ENCODE results near the gene RPP40. TPM values are rescaled to one million over a fixed set of nuclear protein-coding genes. Genes with fewer than 3 reads are reported as not detected.

RPP40 gene
- total RNA-seq, 1 experiment from 2014 or later, result 15.9 TPM

DNA sequence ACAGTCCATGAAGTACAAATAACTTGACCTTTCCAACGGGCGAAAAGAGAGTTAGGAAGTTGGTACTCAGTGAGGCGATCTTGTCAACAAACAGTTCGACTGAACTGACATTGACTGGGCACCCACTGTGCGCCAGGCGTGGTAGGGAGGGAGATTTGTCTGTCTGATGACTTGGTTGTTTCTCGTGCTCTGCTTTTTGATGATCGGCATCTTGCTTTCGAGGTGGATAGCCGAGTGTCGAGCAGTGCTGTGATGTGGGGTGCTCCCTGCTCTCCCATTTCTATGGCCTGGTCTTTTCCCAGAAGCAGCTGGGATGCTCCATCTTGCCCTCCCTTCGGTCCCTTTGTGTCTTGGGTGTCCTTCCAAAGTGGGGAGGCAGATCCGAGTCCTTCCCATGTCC is 30.4 kb downstream of the RPP40 start (continued):
- TF ChIP-seq RAD21 (IDR thresholded peaks at IDR 0.05; ENCODE audit: low read depth), result no peak
- TF ChIP-seq EGR1 (IDR thresholded peaks at IDR 0.05; ENCODE audit: low read depth), result no peak
- TF ChIP-seq SIN3A (IDR thresholded peaks at IDR 0.05; ENCODE audit: low read depth), result no peak
- TF ChIP-seq, protein P1, sequence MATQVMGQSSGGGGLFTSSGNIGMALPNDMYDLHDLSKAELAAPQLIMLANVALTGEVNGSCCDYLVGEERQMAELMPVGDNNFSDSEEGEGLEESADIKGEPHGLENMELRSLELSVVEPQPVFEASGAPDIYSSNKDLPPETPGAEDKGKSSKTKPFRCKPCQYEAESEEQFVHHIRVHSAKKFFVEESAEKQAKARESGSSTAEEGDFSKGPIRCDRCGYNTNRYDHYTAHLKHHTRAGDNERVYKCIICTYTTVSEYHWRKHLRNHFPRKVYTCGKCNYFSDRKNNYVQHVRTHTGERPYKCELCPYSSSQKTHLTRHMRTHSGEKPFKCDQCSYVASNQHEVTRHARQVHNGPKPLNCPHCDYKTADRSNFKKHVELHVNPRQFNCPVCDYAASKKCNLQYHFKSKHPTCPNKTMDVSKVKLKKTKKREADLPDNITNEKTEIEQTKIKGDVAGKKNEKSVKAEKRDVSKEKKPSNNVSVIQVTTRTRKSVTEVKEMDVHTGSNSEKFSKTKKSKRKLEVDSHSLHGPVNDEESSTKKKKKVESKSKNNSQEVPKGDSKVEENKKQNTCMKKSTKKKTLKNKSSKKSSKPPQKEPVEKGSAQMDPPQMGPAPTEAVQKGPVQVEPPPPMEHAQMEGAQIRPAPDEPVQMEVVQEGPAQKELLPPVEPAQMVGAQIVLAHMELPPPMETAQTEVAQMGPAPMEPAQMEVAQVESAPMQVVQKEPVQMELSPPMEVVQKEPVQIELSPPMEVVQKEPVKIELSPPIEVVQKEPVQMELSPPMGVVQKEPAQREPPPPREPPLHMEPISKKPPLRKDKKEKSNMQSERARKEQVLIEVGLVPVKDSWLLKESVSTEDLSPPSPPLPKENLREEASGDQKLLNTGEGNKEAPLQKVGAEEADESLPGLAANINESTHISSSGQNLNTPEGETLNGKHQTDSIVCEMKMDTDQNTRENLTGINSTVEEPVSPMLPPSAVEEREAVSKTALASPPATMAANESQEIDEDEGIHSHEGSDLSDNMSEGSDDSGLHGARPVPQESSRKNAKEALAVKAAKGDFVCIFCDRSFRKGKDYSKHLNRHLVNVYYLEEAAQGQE (IDR thresholded peaks at IDR 0.05; ENCODE audit: low read depth), result no peak
- no peak for TF ChIP-seq POLR2A (IDR thresholded peaks at IDR 0.05; ENCODE audit: borderline replicate concordance, extremely low read depth, insufficient read depth, insufficient read length)

- CTCF ChIA-PET, result no interaction called here
- TF ChIP-seq FOSL1 (IDR thresholded peaks at IDR 0.05; ENCODE audit: low read depth) (no peak), CEBPB (IDR thresholded peaks at IDR 0.05; ENCODE audit: low read depth) (no peak), MAX (IDR thresholded peaks at IDR 0.05) (no peak), ZBTB33 (IDR thresholded peaks at IDR 0.05; ENCODE audit: extremely low read depth, insufficient replicate concordance, low read length) (no peak), SP1 (IDR thresholded peaks at IDR 0.05; ENCODE audit: low read depth) (no peak), POLR2AphosphoS5 (IDR thresholded peaks at IDR 0.05; ENCODE audit: low read depth, low read length) (no peak), ELF1 (IDR thresholded peaks at IDR 0.05; ENCODE audit: borderline replicate concordance, low read depth) (no peak), EGR1 (IDR thresholded peaks at IDR 0.05; ENCODE audit: low read depth) (no peak)
Observed at GRCh38 chr6:4972438-4972837, 31.4 kb downstream of the RPP40 start.

More at GRCh38 chr6:4972438-4972837, 31.4 kb downstream of the RPP40 start:
- Histone ChIP-seq H3K27me3 (ENCODE audit: insufficient read depth, low read length) (no peaks in the 10 kb centered on the region), H3K27ac (ENCODE audit: low read depth, low read length) (no peak overlapping the region), H3K9me3 (ENCODE audit: control insufficient read depth in 1 of 2, insufficient read depth in 1 of 2, low read depth in 1 of 2, low read length in 2 of 2) (0 out of 4 replicates have a peak, but pooled peaks cover 0 to 3% of the 10 kb centered on the region in 2 experiments), H3K4me2 (ENCODE audit: low read length) (no peak overlapping the region), H2AFZ (ENCODE audit: low read depth, low read length, poor library complexity, severe bottlenecking) (no peak overlapping the region), H3K9me2 (ENCODE audit: insufficient read depth) (no peaks in the 10 kb centered on the region), H3K4me1 (ENCODE audit: control insufficient read depth in 1 of 2, insufficient read depth in 2 of 2, low read length in 2 of 2) (no peaks in the 10 kb centered on the region), H3K79me2 (ENCODE audit: insufficient read depth, low read length) (no peaks in the 10 kb centered on the region), H3K36me3 (ENCODE audit: control insufficient read depth in 1 of 2, insufficient read depth in 2 of 2, low read length in 2 of 2) (no peaks in the 10 kb centered on the region), H3K4me3 (replicated peaks in 1 of 2; ENCODE audit: low read depth in 1 of 2, low read length in 2 of 2) (no peak overlapping the region), H3K9ac (ENCODE audit: low read length) (no peak overlapping the region), H4K20me1 (ENCODE audit: insufficient read depth) (no peaks in the 10 kb centered on the region)
- ATAC-seq (no peak), DNase-seq (ENCODE audit: low read depth, low spot score) (no peak)
- BruUV-seq (replicated peaks), result no TSS peak
- ChIA-PET RAD21 (ENCODE audit: low non-redundant PET in 1 of 2, low total read pairs in 2 of 2, uncharacterized antibody in 2 of 2, unreplicated experiment in 2 of 2) (no interaction called here), POLR2A (no interaction called here)
- intact Hi-C loops (cut with micrococcal nuclease), result no loop called here
